DMS153 (cell line): ENCODE measurements around the gene NUF2.
"Not testable (repeated sequence)": the region's sequence is repeated elsewhere in the genome, so short reads cannot be mapped to it uniquely, and the experiment has no call there.

Experiments
- DNase-seq: peaks from one replicate; lab custom pipeline; 2025; lab: John Stamatoyannopoulos, UW

Gene NUF2

GRCh38 chr1:163335216-163335615 is 13.5 kb downstream of the NUF2 start:
- no peak for DNase-seq

DNA sequence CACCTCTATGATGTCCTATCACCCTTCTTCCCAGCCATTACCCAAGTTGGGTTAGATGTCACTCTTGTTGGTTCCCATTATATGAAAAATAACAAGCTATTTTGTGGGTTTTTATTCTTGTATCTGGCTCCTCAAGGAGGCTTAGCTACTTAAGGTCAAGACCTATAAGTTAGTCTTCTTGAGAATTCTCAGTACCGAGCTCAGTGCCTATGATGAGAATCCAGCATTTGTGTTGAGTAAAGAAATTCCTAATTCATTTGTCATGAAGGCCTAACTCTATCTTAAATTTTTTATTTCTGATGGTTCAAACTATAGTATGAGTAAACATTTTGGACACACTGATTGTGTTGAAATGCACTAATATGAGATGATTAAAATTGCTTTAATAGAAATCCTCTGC is 15.9 kb downstream of the NUF2 start:
- DNase-seq = no peak

DNA sequence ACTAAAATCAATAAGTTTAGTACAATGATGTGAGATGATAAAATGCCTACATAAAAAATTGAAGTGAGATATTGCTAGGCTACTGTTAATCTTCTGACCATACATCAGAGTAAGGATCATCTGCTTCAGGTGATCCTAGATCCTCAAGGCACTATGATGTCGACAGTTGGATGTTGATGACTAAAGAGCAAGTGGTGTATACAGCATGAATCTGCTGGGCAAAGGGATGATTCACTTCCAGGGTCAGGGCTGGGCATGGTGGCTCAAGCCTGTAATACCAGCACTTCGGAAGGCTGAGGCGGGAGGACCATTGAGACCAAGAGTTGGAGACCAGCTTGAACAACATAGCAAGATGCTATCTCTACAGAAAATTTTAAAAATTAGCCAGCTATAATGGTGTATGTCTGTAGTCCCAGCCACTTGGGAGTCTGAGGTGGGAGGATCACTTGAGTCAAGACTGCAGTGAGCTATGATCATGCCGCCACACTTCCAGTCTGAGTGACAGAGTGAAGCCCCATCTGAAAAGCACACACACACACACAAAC is 24.6 kb downstream of the NUF2 start:
- DNase-seq = no peak

DNA sequence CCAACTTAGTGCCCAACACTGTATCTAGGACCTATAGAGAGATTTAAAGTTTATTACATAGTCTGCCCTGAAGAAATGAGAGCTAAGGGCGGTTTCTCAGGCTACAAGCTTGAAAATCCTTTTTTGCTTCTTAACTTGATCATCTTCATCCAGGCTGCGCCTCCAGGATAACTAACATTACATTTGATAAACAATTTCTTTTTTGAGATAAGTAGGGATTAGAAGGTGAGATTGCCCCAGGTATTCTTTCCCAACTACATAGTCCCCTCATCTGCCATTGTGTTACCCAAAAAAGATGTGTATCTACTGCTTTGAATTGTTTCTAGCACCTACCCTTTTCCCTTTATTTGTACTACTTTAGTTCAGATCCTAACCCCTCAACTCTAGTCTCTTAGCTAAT is 25.4 kb downstream of the NUF2 start:
- DNase-seq = no peak

DNA sequence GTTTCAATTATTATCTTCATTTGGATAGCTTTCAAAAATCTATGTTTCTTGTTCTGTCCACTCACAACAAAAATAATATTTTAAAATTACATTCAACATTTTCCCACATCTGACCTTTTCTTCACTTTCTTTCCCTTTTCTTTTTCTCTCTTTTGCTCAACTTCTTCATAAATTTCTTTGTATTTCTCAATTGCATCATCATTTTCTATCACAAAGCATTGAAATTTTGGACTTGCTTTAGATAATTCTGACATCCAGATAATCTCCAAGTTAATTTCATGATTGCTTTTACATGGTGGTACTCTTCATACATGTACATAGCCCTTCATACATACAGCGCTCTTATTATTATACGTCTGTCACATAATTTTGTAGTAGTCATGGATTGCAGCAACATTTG is 30.2 kb downstream of the NUF2 start:
- DNase-seq = no peak

- DNase-seq = no peak
These were observed 35.6 kb downstream of the NUF2 start for GRCh38 chr1:163357378-163357777.

DNA sequence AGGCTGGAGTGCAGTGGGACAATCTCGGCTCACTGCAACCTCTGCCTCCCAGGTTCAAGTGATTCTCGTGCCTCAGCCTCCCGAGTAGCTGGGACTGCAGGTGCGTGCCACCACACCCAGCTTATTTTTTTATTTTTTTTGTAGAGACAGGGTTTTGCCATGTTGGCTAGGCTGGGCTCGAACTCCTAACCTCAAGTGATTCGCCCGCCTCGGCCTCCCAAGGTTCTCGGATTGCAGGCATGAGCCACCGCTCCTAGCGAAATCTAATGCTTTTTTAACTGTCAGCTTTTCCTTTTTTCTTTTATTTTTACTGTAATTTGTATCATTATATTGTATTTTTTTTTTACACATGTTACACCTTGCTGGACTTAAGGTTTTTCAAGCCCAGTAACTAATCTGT is 36.4 kb downstream of the NUF2 start:
- not testable (repeated sequence) for DNase-seq

DNA sequence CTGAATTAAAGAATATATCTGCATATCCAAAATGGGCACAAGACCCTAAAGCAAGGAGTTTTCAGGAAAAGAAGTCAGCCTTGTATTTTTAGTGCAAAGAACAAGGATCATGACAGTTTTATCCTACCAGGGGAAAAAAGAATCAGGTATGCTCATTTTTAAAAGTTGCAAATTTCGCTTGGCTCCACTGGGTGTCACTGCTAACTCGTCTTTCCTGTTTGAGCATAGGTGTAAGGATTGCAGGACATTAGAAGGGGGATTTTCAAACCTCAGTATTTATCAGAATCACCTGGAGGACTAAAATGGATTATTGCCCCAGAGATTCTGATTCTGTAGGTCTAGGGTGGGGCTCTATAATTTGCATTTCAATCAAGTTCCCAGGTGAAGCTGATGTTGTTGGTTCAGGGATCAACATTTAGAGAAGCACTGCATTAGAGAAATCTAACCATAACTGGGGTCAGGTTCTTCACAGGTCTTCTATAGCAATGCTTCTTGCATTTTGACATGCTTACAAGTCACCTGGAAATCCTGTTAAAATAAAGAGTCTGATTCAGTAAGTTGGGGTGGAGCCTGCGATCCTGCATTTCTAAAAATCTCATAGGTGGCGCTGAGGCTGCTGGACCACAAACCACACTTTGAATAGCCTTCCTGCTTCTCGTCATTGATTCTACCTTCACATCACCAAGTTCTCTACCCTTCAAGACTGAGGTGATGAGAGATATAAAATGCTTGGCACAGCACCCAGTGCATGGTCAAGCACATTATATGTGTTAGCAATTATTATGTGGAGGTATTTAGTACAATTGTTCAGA is 39.6 kb downstream of the NUF2 start:
- peak; percentile 61 for DNase-seq

- no peak for DNase-seq
These were observed 43.4 kb downstream of the NUF2 start for GRCh38 chr1:163365186-163365585.

DNA sequence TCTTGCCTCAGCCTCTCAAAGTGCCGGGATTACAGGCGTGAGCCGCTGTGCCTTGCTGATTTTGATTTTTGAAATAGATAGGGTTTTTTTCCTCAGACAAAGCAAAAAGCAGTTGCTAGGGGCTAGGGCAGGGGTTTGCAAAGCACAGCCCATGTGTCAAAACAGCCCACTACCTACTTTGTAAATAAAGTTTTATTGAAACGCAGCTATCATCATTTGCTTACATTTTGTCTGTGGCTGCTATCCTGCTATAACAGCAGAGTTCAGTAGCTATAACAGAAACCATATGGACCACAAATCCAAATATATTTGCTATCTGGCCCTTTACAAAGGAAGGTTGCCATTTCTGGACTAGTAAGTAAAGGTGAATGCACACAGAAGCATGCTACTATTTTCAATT is 44.8 kb downstream of the NUF2 start:
- DNase-seq = no peak

GRCh38 chr1:163367721-163368120 is 46.0 kb downstream of the NUF2 start:
- no peak for DNase-seq

GRCh38 chr1:163372576-163372975 is 50.8 kb downstream of the NUF2 start:
- no peak for DNase-seq

DNA sequence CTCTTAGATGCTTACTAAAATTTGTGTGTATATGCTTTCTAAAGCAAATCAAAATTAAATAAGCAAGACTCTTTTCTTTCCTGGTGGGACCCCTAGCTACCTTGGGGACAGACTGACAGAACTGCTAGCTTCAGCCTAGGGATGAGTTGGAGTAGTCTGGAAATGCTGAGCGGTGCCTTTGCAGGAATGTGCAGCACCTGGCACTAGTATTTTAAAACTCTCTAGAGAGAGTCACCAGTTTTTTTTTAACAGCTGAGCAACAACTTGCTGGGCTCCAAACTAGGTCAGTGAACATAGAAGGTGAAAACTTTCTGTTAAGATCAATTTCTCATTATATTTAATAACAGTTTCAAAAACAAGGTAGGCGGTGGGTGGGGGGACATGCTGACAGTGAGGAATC is 56.8 kb downstream of the NUF2 start:
- DNase-seq = no peak

DNA sequence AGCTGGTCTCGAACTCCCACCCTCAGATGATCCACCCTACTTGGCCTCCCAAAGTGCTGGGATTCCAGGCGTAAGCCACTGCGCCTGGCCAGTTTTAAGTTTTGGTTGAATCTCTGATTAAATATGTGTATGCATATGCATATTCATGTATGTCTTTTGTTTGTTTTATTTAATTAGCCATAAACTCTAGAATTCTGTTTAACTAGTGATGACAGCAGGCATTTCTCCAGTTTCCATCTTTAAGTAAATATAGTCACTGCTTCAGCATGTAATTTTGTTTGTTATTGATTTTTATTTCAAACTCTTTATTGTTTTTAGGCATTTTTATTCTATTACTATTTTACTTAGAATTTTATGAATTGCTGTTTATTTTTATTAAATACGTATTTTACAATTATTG is 58.0 kb downstream of the NUF2 start:
- no peak for DNase-seq

GRCh38 chr1:163381487-163382184 is 59.9 kb downstream of the NUF2 start:
- DNase-seq = no peak

GRCh38 chr1:163382395-163382794 is 60.6 kb downstream of the NUF2 start:
- no peak for DNase-seq

GRCh38 chr1:163387146-163387545 is 65.4 kb downstream of the NUF2 start:
- no peak for DNase-seq

DNA sequence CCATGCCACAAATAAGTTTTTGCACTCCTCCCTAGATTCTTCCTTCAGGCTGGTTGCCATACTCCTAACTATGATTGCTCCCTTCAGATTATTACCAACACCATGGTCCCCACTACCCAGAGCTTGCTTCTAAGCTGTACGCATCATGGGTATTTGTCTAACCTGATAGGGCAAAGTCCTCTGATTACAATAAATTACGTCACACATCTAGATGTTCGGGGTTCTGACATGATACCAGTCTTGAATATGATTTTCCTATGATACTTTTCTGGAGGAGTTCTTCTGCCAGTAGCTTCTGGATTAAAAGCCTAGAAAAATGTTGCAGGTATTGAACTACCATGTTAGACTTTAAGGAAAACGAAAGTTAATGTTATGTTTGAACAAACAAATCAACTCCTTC is 67.2 kb downstream of the NUF2 start:
- no peak for DNase-seq

DNA sequence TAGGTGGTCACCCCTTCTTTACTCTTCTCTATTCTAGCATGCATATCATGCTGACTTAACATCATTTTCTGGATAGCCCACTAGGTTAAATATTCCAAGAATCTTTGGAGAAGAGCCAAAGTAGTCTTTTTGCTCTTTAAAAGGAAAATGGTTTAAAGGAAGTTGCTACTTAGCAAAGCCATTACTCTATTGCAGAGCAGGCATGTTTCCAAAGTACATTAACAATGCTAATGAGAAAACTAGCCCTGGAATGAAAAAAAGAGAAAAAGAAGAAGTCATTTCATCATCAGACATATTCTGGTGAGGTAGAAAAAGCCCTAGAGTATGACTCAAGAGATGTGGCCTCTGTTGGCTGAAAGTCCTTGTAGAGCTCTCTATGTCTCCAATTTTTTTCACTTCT is 74.0 kb downstream of the NUF2 start:
- DNase-seq = no peak

DNA sequence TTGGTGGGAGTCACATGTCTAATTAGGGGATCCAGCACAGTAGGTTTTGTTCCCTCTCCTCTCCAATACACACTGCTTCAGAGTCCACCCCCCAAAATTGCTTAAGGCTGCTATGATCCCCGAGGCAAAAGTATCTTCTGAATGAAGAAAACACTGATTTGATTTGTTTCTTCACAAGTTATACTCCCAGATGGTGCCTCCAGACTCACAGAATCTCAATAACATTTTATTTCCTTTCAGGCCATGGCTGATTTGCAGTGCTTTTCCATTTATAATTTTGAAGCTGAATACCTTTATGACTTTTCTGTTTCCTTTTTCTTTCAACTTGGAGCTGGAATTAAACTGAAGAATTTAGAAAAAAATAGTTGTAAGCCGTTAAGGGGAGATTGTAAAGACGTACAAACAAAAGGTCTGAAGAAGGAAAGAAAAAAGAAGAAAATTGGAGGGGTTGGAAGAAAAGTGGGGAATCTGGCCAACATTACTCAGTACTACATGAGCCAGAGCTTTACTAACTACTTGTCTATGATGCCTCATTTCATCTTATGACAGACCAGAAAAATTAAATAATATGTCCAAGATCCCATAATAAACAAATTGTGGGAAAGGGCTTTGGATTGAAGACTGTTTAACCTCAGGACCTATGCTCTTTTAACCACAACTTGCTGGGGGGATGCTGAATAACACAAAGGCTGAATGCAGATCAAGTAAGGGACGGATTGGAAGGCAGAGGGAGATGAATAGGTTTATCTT is 75.9 kb downstream of the NUF2 start:
- no peak for DNase-seq

GRCh38 chr1:163399001-163399400 is 77.2 kb downstream of the NUF2 start:
- no peak for DNase-seq

DNA sequence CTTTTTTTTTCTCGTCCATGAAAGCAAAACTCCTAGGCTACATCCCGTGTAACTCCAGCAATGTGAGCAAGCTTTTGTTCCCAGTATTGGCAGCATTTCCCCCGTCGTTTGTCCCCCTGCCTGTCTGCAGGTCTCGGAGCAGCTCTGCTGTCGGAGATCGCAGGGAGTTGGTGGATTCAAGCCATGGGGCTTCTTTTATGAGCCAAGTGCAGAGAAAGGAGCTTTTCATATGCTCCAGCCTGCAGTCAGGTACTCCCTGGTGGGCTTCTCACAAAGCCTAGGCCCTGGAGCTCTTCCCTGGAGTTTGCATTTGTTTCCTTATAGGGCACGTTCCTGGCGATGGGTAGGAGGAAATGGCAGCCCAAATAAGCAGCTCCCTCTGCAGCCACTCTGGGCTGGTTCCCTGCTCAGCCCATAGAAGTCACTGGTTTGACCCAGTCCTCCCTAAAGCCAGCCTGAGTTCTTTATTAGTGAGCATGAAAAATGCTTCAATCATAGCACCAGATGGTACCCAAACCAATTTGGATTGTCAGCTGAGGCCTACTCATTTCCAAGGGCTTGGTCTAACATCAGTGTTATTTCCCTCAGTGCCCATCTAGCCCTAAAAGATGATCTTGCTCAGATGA is 78.3 kb downstream of the NUF2 start:
- DNase-seq = no peak
